GM18499 (cell line): ENCODE results near the gene PKDREJ.
"Not testable (repeated sequence)": the region's sequence is repeated elsewhere in the genome, so short reads cannot be mapped to it uniquely, and the experiment has no call there.

ENCODE experiments used
- ATAC-seq: cut with Tn5 transposase; IDR thresholded peaks from one replicate; pipeline ENCODE4 v1.9.1; 2021; ENCODE audit warnings: moderate number of reproducible peaks; ENCODE audit not compliant: insufficient read depth, unreplicated experiment

Gene PKDREJ

GRCh38 chr22:46263216-46263590 is at the start of gene PKDREJ:
PKDREJ (minus strand) TSS chr22:46263343; CDS start chr22:46263322, 21 bp downstream.
- ATAC-seq = no peak

GRCh38 chr22:46312848-46313247 is 49.7 kb upstream of the PKDREJ start:
- not testable (repeated sequence) for ATAC-seq

- ATAC-seq = no peak
Measured at GRCh38 chr22:46312056-46312455, 48.9 kb upstream of the PKDREJ start.

DNA sequence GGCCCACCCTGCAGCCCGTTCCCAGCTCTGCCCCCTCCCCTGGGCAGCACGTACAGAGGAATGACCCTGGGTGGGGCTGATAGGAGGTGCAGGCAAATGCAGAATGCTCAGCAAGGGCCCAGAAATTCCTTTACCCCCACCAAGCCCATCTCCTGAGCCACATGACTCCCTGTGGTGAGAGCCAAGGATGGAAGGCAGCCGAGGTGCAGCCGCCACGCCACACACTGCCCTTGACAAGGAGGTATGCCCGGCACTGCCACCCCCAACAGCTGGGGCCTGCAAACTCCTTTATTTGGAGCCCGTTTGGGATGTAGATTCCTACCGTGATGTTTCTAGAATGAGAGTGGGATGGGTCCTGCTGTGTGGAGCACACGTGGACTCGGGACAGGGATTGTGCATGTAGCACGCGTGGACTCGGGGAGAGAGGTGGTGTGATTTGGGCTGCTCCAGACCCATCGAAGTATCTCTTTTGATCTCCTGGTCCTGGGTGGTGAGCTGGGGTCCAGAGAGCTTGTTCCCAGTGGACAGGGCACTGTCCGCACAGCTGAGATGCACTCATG is 46.5 kb upstream of the PKDREJ start:
- ATAC-seq = no peak

DNA sequence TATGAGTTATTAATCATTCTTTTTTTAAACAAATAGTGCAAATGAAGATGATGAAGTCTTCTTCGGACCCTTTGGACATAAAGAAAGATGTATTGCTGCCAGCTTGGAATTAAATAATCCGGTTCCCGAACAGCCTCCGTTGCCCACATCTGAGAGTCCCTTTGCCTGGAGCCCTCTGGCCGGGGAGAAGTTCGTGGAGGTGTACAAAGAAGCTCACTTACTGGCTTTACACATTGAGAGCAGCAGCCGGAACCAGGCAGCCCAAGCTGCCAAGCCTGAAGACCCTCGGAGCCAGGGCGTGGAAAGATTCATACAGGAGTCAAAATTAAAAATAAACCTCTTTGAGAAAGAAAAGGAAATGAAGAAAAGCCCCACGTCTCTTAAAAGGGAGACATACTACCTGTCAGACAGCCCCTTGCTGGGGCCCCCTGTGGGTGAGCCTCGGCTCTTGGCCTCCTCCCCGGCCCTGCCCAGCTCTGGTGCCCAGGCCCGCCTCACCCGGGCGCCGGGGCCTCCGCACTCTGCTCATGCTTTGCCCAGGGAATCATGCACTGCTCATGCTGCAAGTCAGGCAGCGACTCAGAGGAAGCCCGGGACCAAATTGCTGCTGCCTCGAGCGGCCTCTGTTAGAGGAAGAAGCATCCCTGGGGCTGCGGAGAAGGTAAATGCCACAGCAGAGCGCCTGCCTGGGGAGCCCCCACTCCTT is 45.3 kb upstream of the PKDREJ start:
- ATAC-seq = no peak

GRCh38 chr22:46303347-46303965 is 40.3 kb upstream of the PKDREJ start:
- ATAC-seq = no peak

GRCh38 chr22:46300491-46300890 is 37.3 kb upstream of the PKDREJ start:
- no peak for ATAC-seq

GRCh38 chr22:46299101-46299500 is 36.0 kb upstream of the PKDREJ start:
- no peak for ATAC-seq

DNA sequence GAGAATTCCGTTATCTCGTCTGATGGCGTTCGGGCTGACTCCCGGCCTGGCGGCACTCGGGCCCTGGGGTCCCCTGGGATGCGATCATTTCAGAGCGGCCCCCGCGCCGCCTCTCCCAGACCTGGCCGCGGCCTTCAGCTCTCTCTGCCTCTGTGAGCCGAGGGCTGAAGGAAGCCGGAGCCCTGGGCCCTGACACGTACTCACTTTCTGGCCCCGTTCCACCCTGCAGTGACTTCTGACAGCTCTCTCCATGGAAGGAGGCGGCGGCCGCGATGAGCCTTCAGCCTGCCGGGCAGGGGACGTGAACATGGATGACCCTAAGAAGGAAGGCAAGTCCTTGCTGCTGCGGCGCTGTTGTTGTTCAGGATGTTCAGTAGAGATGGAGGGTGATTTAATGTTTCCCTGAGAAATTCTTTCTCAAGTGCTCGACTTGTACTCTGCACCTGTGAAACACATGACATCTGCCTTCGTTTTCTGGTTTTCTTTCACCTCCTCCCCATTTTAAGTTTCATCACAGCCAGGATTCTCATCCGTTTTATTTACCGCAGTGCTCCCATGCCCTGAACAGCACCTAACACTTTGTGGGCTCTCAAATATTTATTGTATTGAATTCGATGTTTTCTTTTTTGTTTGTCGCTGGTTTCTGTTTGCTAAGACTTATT is 34.1 kb upstream of the PKDREJ start:
- ATAC-seq = no peak

GRCh38 chr22:46296257-46297150 is 33.4 kb upstream of the PKDREJ start, which contains the start of gene GTSE1:
GTSE1 (plus strand) TSS chr22:46296870; CDS start chr22:46297401, 531 bp downstream.
- ATAC-seq = peak; percentile 46

- ATAC-seq = no peak
Measured at GRCh38 chr22:46295277-46295971, 32.3 kb upstream of the PKDREJ start.

DNA sequence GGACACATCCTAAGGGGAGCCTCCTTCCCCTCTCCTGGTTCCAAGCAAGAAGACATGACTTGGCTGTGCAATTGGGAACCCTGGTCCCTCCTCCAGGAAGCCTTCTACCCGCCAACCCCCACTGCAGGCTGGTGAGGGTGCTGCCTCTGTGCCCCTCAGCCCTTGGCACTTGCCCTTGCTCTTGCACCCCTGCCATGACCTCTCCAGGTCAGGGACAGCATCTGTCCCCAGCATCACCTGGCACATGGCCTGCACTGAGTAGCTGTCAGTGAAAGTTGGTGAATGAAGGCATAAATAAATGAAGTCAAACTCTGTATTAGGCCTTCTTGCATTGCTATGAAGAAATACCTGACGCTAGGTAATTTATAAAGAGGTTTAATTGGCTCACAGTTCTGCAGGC is 31.6 kb upstream of the PKDREJ start:
- ATAC-seq = no peak

- ATAC-seq = no peak
Measured at GRCh38 chr22:46293577-46294260, 30.6 kb upstream of the PKDREJ start.

DNA sequence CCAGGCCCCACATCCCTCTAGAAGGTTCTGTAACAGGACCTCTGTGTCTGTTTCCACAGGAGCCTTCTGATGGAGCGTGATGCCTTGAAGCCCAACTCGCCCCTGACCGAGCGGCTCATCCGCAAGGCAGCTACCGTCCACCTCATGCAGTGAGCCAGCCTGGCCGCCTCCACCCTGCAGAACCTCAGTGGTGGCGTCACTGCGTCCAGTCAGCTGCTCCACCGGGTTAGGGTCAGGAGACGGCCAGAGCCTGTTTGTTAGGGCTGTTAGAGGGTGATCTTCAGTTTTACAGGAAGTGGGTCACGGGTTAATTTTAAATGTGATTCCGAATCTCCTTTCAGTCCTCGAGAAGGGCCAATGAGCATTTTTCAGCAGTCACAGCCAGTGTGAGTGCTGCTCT is 29.6 kb upstream of the PKDREJ start:
- no peak for ATAC-seq

- no peak for ATAC-seq
Measured at GRCh38 chr22:46292173-46292572, 29.0 kb upstream of the PKDREJ start.

GRCh38 chr22:46290843-46291785 is 28.0 kb upstream of the PKDREJ start:
- ATAC-seq = no peak

DNA sequence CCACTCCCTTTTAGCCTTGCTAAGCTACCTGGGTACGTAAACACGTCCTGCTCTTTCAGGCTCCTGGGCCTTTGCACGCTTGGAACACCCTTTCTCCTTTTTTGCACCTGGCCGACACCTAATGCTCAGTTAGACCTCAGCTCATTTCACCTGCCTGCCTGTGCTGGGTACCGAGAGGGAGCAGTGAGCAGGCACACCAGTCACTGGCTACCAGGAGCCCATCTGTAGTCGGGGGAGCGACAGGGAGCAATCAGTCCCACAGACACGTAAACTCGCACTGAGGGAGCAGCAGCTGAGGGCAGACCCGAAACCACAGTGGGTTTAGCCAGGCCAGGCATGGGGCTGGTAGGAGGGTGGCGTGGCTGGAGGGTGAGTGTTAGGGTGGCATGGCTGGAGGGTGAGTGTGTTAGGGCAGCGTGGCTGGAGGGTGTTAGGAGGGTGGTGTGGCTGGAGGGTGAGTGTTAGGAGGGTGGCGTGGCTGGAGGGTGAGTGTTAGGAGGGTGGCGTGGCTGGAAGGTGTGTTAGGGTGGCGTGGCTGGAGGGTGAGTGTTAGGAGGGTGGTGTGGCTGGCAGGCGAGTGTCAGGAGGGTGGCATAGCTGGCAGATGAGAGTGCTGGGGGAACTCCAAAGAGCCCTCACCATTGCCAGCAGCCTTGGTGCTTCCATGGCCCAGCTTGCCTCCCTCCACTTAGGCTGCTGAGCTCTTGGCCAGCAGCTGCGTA is 27.1 kb upstream of the PKDREJ start:
- ATAC-seq = no peak
